Large intestine (tissue), 12 donors: ENCODE results near the gene CCDC85B. TPM values are rescaled to one million over a fixed set of nuclear protein-coding genes. Genes with fewer than 3 reads are reported as not detected.
"Not testable (repeated sequence)": the region's sequence is repeated elsewhere in the genome, so short reads cannot be mapped to it uniquely, and the experiment has no call there.

ENCODE experiments used
- DNase-seq, 2 donors: peaks; one replicate each; pipeline versions ENCODE4 v3.0.0 to v3.0.0-alpha.2; 2013
- H3K27ac ChIP-seq: one replicate; pipeline ENCODE4 v1.5.1; 2013; ENCODE audit warnings: low read length
- H3K27me3 ChIP-seq: 2 replicates; pipeline ENCODE4 v1.6.1; 2013; ENCODE audit warnings: low read length; ENCODE audit not compliant: control insufficient read depth, insufficient read depth
- H3K36me3 ChIP-seq: 2 replicates; pipeline ENCODE4 v1.6.1; 2013; ENCODE audit warnings: low read length; ENCODE audit not compliant: control insufficient read depth, insufficient read depth
- H3K4me1 ChIP-seq: one replicate; pipeline ENCODE4 v1.6.1; 2013; ENCODE audit warnings: low read length; ENCODE audit not compliant: control insufficient read depth, insufficient read depth
- H3K4me3 ChIP-seq: one replicate; pipeline ENCODE4 v1.5.1; 2013; ENCODE audit warnings: low read length
- H3K9me3 ChIP-seq: one replicate; pipeline ENCODE4 v1.6.1; 2013; ENCODE audit warnings: mild to moderate bottlenecking, low read depth, low read length, moderate library complexity; ENCODE audit not compliant: control insufficient read depth
- WGBS: methylation state at CpG from one replicate; pipeline ENCODE4 v1.1.5; 2013; ENCODE audit warnings: low lambda C conversion rate; ENCODE audit not compliant: insufficient coverage; 5-methylcytosine and 5-hydroxymethylcytosine counted together
- long read RNA-seq, 11 donors: transcript quantifications; one replicate each; lab custom pipeline, GENCODE V29; 2026
- polyA plus RNA-seq: library from polyadenylated mRNA; unstranded; fragments of 120-200 nt; gene quantifications from one replicate; pipeline ENCODE4 v1.2.1, GENCODE V29; 2013

Gene CCDC85B
- 10.9 TPM for polyA plus RNA-seq
- long read RNA-seq, donor 1, transcript CCDC85B-201 (1 exons, 1,524 nt), result major isoform, 27 of 27 reads
- long read RNA-seq, donor 1, partial matches to known transcripts, result 0 of 27 reads
- long read RNA-seq, donor 1, other reads (novel, unspliced or antisense), result 0 of 27 reads
- long read RNA-seq, donor 2, transcript CCDC85B-201 (1 exons, 1,524 nt), result major isoform, 35 of 35 reads
- long read RNA-seq, donor 2, partial matches to known transcripts, result 0 of 35 reads
- long read RNA-seq, donor 2, other reads (novel, unspliced or antisense), result 0 of 35 reads
- long read RNA-seq, donor 3, result 0 reads
- long read RNA-seq, donor 4, transcript CCDC85B-201 (1 exons, 1,524 nt), result major isoform, 6 of 6 reads
- long read RNA-seq, donor 4, partial matches to known transcripts, result 0 of 6 reads
- long read RNA-seq, donor 4, other reads (novel, unspliced or antisense), result 0 of 6 reads
- long read RNA-seq, donor 5, transcript CCDC85B-201 (1 exons, 1,524 nt), result major isoform, 13 of 13 reads
- long read RNA-seq, donor 5, partial matches to known transcripts, result 0 of 13 reads
- long read RNA-seq, donor 5, other reads (novel, unspliced or antisense), result 0 of 13 reads
- long read RNA-seq, donor 6, transcript CCDC85B-201 (1 exons, 1,524 nt), result major isoform, 22 of 22 reads
- long read RNA-seq, donor 6, partial matches to known transcripts, result 0 of 22 reads
- long read RNA-seq, donor 6, other reads (novel, unspliced or antisense), result 0 of 22 reads
- long read RNA-seq, donor 7, transcript CCDC85B-201 (1 exons, 1,524 nt), result major isoform, 25 of 25 reads
- long read RNA-seq, donor 7, partial matches to known transcripts, result 0 of 25 reads
- long read RNA-seq, donor 7, other reads (novel, unspliced or antisense), result 0 of 25 reads
- long read RNA-seq, donor 8, transcript CCDC85B-201 (1 exons, 1,524 nt), result major isoform, 44 of 44 reads
- long read RNA-seq, donor 8, partial matches to known transcripts, result 0 of 44 reads
- long read RNA-seq, donor 8, other reads (novel, unspliced or antisense), result 0 of 44 reads
- long read RNA-seq, donor 9, transcript CCDC85B-201 (1 exons, 1,524 nt), result major isoform, 25 of 25 reads
- long read RNA-seq, donor 9, partial matches to known transcripts, result 0 of 25 reads
- long read RNA-seq, donor 9, other reads (novel, unspliced or antisense), result 0 of 25 reads
- long read RNA-seq, donor 10, transcript CCDC85B-201 (1 exons, 1,524 nt), result major isoform, 33 of 33 reads
- long read RNA-seq, donor 10, partial matches to known transcripts, result 0 of 33 reads
- long read RNA-seq, donor 10, other reads (novel, unspliced or antisense), result 0 of 33 reads
- long read RNA-seq, donor 11, transcript CCDC85B-201 (1 exons, 1,524 nt), result major isoform, 20 of 20 reads
- long read RNA-seq, donor 11, partial matches to known transcripts, result 0 of 20 reads
- long read RNA-seq, donor 11, other reads (novel, unspliced or antisense), result 0 of 20 reads

GRCh38 chr11:65890324-65891218, at the start of gene CCDC85B:
Gene CCDC85B (plus strand): TSS chr11:65890673. CDS start chr11:65890784, 111 bp downstream.
- Histone ChIP-seq H3K36me3 (peaks cover 10% of the 10 kb centered on the region), H3K9me3 (no peaks in the 10 kb centered on the region), H3K27me3 (peaks cover 2% of the 10 kb centered on the region), H3K4me1 (peaks cover 44% of the 10 kb centered on the region), H3K27ac (peak within 1 kb of the TSS; percentile 35), H3K4me3 (peak within 1 kb of the TSS; percentile 47)
- WGBS, result no CpG with 5 or more reads among the region's 94 CpGs
- DNase-seq, result peak; percentile 97 to 98

GRCh38 chr11:65842144-65842543, 48.3 kb upstream of the CCDC85B start:
- peaks cover 9% of the 10 kb centered on the region for H3K4me1 ChIP-seq
- no peaks in the 10 kb centered on the region for H3K9me3 ChIP-seq
- H3K4me3 ChIP-seq, result no peak overlapping the region
- H3K36me3 ChIP-seq, result no peaks in the 10 kb centered on the region
- 100% methylated on average over 2 of the region's 4 CpGs for WGBS
- DNase-seq, result no peak
- no peaks in the 10 kb centered on the region for H3K27me3 ChIP-seq
- no peak overlapping the region for H3K27ac ChIP-seq

DNA sequence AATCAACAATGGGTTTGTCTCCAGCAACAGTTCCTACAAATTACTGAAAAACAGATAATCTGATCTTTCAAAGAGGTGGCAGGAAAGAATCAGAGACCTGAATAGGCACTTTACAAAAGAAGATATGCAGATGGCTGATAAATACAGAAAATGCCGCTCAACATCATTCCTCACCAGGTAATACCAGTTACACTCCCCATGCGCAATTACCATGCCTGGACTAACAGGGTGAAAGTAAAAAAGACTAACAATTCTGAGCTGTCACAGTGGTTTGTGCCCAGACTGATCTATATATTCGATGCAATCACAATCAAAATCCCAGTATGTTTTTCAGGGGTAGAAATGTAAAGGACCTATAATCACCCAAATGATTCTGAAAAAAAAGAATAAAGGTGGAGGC, 46.7 kb upstream of the CCDC85B start:
- no peaks in the 10 kb centered on the region for H3K27me3 ChIP-seq
- no CpG with 5 or more reads among the region's 3 CpGs for WGBS
- H3K27ac ChIP-seq, result peak overlapping the region; percentile 7
- no peak overlapping the region for H3K4me3 ChIP-seq
- DNase-seq, result peak in 1 of 2 donors; percentile 49
- no peaks in the 10 kb centered on the region for H3K9me3 ChIP-seq
- H3K36me3 ChIP-seq, result no peaks in the 10 kb centered on the region
- H3K4me1 ChIP-seq, result peaks cover 9% of the 10 kb centered on the region

- no CpG with 5 or more reads among the region's 10 CpGs for WGBS
- peak in 1 of 2 donors; percentile 73 for DNase-seq
- H3K4me1 ChIP-seq, result peaks cover 12% of the 10 kb centered on the region
- H3K27me3 ChIP-seq, result no peaks in the 10 kb centered on the region
- no peaks in the 10 kb centered on the region for H3K36me3 ChIP-seq
- peak overlapping the region; percentile 7 for H3K27ac ChIP-seq
- no peaks in the 10 kb centered on the region for H3K9me3 ChIP-seq
- no peak overlapping the region for H3K4me3 ChIP-seq
Measured at GRCh38 chr11:65844231-65844872, 46.1 kb upstream of the CCDC85B start.

- DNase-seq, result no peak
- peaks cover 42% of the 10 kb centered on the region for H3K4me1 ChIP-seq
- no peaks in the 10 kb centered on the region for H3K27me3 ChIP-seq
- H3K4me3 ChIP-seq, result no peak overlapping the region
- no peak overlapping the region for H3K27ac ChIP-seq
- peaks cover 20% of the 10 kb centered on the region for H3K36me3 ChIP-seq
- peaks cover 4% of the 10 kb centered on the region for H3K9me3 ChIP-seq
- WGBS, result no CpG with 5 or more reads among the region's 3 CpGs
Measured at GRCh38 chr11:65847746-65848145, 42.7 kb upstream of the CCDC85B start.

- H3K4me1 ChIP-seq, result peaks cover 52% of the 10 kb centered on the region
- H3K27ac ChIP-seq, H3K27me3 ChIP-seq, H3K4me3 ChIP-seq, H3K9me3 ChIP-seq, DNase-seq: not testable (repeated sequence)
- H3K36me3 ChIP-seq, result peaks cover 29% of the 10 kb centered on the region
- no CpG with 5 or more reads among the region's 7 CpGs for WGBS
Measured at GRCh38 chr11:65848693-65849092, 41.8 kb upstream of the CCDC85B start.

DNA sequence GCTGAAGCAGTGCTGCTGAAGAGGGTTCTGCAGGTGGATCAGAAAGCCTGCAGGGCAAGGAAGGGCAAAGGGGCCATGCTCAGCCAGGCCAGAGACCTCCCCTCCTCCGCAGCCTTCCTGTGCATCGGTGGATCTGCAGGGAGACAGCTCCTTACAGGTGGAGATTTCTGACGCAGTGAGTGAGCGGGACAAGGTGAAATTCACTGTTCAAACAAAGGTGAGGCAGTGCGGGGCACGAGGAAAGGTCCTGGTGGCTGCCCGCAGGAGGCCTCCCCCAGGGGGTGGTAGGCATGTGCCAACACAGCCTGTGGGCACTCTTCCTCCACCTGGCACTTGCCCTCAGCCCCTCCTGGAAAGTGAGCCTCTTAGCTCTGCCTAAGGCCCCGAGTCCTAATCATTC, 41.1 kb upstream of the CCDC85B start:
- no CpG with 5 or more reads among the region's 8 CpGs for WGBS
- Histone ChIP-seq H3K27ac (no peak overlapping the region), H3K36me3 (peaks cover 30% of the 10 kb centered on the region), H3K9me3 (peaks cover 4% of the 10 kb centered on the region), H3K27me3 (no peaks in the 10 kb centered on the region), H3K4me1 (peaks cover 54% of the 10 kb centered on the region), H3K4me3 (no peak overlapping the region)
- DNase-seq, result peak in 1 of 2 donors; percentile 20

GRCh38 chr11:65849771-65850216, 40.7 kb upstream of the CCDC85B start:
- Histone ChIP-seq H3K9me3 (peaks cover 4% of the 10 kb centered on the region), H3K4me3 (no peak overlapping the region), H3K4me1 (peaks cover 54% of the 10 kb centered on the region), H3K27me3 (no peaks in the 10 kb centered on the region), H3K27ac (no peak overlapping the region), H3K36me3 (peaks cover 34% of the 10 kb centered on the region)
- WGBS, result no CpG with 5 or more reads among the region's 16 CpGs
- no peak for DNase-seq
